ENCODE measurements around the gene RAB34.

RAB34 gene

GRCh38 chr17:28710861-28711722, 6.6 kb downstream of the RAB34 start:
- DNase-seq (ENCODE audit: low spot score) = peak; percentile 70

GRCh38 chr17:28707339-28707720, 10.3 kb downstream of the RAB34 start:
- no peak for DNase-seq (ENCODE audit: low spot score)

GRCh38 chr17:28706471-28707338, 11.0 kb downstream of the RAB34 start:
- no peak for DNase-seq (ENCODE audit: low spot score)

DNA sequence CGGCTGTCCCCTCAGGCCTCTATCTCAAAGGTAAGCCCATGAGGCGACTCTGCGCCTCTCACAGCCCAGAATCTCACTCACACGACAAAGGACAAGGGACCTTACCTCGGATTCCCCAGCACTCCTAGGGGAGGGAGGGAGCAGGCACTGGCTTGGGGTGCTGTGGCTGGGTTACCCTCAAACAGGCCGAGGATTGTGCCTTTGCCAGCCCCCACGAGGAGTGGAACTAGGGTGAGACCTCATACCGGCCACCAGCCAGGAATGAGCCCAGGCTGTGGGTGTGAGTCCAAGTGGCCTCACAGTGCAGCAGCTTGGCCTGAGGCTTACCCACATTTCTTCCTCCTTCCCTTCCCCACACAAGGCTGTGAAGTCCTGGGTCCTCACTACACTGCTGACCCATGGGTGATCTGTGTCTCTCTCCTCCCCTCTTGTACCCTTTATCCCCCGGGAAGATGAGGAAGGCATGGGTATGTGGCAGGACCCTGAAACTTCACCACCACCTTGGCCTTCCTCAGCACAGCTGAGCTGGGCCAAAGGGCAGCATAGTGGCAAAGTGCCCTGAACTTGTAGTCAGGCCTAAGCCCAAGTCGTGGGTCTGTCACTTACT, 11.8 kb downstream of the RAB34 start:
- no peak for DNase-seq (ENCODE audit: low spot score)

- DNase-seq (ENCODE audit: low spot score) = no peak
These were observed 12.5 kb downstream of the RAB34 start for GRCh38 chr17:28705074-28705659.

- no peak for DNase-seq (ENCODE audit: low spot score)
These were observed 13.3 kb downstream of the RAB34 start for GRCh38 chr17:28704219-28704858.

DNA sequence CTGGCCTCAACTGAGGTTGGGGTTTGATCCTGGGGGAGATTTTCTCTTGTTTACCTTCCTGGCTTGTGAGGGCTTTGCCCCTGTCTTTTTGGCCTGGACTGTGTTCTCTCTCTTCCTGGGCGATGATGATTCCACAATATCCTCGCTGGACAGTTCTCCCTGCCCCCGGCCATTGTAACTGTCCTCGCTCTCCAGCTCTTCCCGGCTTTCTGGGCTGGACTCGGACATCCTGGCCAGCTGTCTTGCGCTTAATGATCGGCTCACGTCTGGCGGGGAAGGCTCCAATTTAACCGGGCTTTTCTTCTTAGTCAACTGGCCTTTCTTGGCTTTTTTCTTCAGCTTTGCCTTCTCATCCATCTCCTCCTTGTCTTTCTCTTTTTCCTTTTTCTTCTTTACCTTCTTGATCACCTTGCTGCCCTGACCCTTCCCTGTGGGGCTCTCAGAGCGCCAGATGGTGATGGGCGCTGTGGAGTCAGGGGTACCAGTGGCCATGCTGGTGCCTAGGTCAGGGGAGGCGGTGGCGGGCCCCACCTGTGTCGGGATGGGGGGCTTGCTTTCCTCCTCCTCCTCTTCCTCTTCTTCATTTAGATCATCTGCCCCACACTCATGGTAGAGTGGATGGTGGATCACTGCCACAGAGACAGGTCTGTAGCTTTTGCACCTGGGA, 14.0 kb downstream of the RAB34 start:
- no peak for DNase-seq (ENCODE audit: low spot score)

GRCh38 chr17:28702752-28703150, 14.9 kb downstream of the RAB34 start:
- DNase-seq (ENCODE audit: low spot score) = no peak

DNA sequence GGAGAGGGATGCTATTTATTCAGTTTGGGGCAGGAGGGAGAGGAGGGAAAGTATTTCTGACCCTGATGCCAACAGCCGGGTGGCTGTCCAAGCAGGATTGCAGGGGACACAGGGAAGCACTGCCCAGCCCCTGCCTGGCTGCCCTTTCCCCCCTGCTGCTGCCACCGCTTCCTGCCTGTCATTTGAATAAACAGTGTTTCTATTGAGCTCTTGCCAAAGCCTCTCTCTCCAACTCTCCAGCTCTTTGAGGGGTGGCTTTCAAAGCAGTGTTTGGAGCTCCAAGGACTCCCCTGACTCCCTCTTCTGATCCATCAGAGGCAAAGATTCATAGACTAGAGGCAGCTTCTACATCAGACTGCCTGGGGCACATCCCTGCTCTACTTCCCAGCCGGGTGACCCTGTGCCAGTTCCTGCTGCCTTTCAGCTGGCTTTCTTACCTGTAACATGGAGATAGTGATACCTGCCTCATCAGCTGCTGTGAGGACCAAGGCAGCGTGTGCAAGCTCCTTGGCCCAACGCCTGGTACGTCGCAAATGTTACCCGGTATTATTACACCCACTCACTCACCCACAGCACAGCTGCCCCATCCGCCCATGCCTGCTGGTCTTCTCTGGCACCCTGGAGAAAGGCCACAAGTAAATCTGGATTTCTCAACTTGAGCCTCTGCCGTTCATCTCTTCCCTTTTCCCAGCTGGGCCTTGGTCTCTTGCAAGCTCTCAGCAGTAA, 15.5 kb downstream of the RAB34 start:
- DNase-seq (ENCODE audit: low spot score) = no peak

DNA sequence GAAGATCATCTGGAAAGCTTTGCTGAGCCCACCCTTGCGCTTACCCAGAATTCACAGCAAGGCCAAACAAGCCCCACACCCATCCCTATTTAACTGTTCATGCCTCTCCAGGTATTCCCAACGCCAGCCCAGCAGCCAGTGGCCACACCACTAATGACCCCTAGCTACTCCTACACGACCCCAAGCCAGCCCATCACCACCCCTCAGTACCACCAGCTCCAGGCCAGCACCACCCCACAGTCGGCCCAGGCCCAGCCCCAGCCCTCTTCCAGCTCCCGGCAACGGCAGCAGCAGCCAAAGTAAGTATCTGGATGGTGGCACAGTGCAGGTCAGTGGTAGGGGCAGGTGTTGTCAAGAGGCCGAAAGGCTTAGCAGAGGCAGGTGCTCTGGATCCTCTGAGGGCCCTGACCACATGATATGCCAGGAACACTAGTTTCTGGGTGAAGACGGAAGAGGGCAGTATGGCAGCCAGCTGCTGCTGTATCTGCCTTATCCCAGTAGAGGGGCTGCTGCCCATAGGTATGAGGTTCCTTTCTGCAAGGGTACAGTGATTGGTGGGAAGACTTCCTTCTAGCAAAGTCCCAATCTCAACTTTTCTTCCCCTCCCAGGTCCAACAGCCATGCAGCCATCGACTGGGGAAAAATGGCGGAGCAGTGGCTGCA, 16.7 kb downstream of the RAB34 start:
- no peak for DNase-seq (ENCODE audit: low spot score)

GRCh38 chr17:28700278-28700677, 17.4 kb downstream of the RAB34 start:
- DNase-seq (ENCODE audit: low spot score) = no peak

GRCh38 chr17:28698253-28698941, 19.3 kb downstream of the RAB34 start:
- DNase-seq (ENCODE audit: low spot score) = no peak

- no peak for DNase-seq (ENCODE audit: low spot score)
These were observed 23.8 kb downstream of the RAB34 start for GRCh38 chr17:28693869-28694268.

- DNase-seq (ENCODE audit: low spot score) = no peak
These were observed 28.7 kb downstream of the RAB34 start for GRCh38 chr17:28689011-28689410.

- no peak for DNase-seq (ENCODE audit: low spot score)
These were observed 29.2 kb downstream of the RAB34 start for GRCh38 chr17:28688481-28688880.

GRCh38 chr17:28686296-28686695, 31.4 kb downstream of the RAB34 start:
- DNase-seq (ENCODE audit: low spot score) = no peak

DNA sequence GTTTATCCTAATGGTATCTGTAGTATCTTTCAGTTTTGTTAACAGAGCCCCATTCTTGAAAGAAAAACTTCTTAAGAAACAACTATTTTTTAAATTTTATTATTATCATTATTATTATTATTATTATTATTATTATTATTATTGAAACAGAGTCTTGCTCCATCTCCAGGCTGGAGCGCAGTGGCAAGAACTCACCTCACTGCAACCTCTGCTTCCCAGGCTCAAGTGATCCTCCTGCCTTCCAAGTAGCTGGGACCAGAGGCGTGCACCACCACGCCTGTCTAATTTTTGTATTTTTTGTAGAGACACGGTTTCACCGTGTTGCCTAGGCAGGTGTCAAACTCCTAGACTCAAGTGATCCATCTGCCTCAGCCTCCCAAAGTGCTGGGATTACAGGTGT, 32.3 kb downstream of the RAB34 start:
- no peak for DNase-seq (ENCODE audit: low spot score)

DNA sequence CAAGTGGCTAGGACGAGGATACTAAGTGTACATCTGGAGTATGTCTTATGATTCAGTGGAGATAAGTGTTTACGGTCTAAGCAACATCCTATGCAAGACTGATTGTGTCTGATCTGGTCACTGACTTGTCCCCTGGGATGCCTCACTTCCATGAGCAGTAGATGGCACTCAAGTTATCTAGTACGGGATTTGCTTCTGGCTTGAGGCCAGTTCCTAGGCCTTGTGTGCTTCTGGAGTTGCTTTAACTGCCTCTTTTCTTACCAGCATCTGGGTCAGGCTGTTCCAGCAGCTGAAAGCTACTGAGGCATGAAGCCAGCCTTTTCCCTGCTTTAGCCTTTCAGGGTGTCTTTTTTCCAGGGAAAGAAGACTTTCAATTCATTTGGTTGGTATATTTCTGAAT, 32.7 kb downstream of the RAB34 start:
- no peak for DNase-seq (ENCODE audit: low spot score)

- no peak for DNase-seq (ENCODE audit: low spot score)
These were observed 35.0 kb downstream of the RAB34 start for GRCh38 chr17:28682655-28683054.

Measured in hematopoietic multipotent progenitor cell treated with erythropoietin and hydrocortisone succinate and interleukin-3 and kit ligand, for 15 days (in vitro differentiated cells).